Measurements from ENCODE around the gene BCAS1.

The BCAS1 gene

DNA sequence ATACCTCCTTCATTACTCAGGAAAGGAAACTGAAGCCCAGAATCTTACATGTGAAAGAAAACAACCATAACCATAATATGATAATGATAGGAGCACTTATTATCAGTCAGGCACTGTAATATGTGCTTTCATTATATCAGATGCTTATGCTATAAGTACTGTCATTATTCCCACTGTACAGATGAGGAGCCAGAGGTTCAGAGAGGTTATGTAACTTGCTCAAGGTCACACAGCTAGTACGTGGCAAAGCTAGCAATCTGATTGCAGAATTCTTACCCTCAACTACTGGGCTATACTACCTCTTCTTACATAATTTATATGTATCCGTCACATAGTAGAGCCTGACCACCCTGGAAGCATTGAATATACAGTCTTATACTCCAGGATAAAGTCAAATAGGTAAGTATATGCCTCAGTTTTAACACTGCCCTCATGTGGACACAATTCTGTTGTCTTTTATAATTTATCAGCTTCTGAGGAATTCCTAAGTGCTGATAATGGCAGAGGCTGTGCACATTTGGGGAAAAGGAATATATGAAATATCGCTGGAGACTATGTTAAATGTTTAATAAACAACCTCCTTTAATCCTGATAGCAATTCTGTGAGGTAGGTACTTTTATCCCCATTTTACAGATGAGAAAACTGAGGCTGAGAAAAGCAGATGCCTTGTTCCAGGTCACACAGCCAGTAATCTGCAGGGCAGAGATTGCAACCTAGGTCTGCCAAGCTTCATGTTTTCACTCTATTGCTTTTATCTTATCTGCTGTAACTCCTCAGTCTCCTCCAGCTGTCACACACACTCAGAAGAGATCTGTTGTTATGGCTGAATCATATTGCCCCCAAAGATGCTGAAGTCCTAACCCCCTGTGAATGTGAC, 13.4 kb downstream of the BCAS1 start:
- no peak for DNase-seq (ENCODE audit: extremely low read depth in 1 of 2, low read depth in 1 of 2)

DNA sequence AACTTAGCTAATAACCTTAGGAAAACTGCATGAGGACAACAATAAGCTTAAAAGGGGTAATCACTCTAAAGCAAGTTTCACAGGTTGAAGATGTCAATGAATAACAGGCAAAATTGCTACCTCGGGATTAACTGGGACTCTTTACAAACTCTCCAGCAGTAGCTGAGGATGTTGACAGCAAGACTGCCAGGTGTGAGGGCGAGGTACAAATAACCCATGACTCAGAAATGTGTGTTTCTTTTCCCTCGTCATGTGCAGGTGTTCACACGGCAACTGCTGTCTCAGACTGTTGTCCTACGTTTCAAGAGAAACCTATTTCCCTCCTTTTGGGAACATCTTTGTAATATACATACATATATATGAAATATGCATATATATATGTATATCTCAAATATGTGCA, 15.9 kb downstream of the BCAS1 start:
- no peak for DNase-seq (ENCODE audit: extremely low read depth in 1 of 2, low read depth in 1 of 2)

DNA sequence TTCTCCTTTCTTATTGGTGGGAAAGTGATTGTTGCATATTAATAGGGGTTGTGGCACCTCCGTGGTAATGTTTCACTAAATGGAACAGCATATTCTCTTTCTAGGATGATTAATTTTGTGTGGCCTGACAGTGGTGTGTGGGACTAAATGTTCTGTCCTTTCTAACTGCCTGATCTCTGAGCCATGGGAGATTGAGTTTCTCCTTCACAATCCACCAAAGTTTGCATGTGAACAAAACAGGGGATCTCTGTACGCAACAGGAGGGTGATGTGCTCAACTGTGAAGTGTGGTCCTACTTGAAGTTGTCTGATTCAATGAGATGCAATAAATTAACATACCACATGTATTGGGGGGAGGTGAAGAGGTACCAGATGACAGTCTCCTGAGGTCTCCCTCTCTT, 19.3 kb downstream of the BCAS1 start:
- DNase-seq (ENCODE audit: extremely low read depth in 1 of 2, low read depth in 1 of 2), result no peak

DNA sequence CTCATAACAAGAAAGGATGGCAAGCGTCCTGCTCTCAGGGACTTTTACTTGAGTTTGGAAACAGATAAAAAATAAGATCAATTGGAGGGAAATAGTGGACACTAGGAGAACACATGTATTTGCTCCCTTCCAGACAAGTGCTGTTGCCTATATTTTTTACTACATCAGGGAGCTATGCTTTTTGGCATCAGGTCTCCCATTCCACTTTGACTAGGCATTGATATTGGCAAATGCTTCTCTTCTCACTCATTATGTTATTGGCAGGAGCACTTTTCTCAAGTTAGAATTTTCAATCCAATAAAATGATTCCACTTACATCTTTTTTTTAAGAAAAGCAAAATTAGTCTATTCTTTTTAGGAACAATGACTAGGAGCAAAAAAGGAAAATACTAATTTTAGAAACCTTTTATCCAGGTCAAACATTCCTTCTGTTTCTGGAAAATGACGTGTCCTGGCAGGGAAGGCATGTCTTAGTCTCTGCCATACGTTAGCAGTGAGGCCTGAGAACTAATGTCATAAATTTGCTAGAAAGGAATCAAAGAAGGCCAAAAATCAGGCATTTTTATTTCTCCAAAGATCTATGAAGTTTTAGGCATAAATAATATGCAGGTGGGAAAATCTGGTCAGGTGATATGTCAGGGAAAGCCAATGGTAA, 21.4 kb downstream of the BCAS1 start:
- DNase-seq (ENCODE audit: extremely low read depth in 1 of 2, low read depth in 1 of 2), result no peak

DNA sequence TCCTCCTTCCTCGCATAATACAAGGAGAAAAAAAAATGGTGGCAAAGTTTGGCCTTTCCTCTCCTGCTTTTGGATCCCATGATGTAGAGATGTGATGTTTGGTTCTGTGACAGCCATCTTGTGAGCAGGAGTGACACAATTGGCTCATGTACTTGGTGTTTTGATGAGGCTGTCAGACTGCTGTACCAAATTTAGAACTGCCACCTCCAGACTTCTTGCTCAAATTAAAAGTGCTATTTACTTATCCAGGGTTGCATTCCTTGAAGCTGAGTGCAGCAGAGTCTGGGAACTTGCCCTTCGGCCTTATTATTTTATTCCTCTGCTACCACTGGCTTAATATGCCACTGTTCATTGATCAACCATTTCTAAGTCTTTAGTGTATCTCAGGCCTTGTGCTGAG, 21.9 kb downstream of the BCAS1 start:
- DNase-seq (ENCODE audit: extremely low read depth in 1 of 2, low read depth in 1 of 2), result no peak

DNA sequence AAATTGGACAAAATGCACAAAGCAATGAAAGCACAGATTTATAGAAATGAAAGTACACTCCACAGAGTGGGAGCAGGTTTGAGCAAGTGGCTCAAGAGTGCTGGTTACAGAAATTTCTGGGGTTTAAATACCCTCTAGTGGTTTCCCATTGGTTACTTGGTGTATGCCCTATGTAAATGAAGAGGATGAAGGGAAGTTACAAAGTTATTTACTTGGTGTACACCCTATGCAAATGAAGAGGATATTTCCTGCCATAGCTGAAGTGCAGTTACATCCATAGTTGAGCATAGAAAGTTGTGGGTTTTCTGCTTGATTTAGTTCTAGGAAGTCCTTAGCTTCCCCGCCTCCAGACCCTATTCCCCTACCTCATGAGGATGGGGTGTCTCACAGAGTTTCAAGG, 22.7 kb downstream of the BCAS1 start:
- DNase-seq (ENCODE audit: extremely low read depth in 1 of 2, low read depth in 1 of 2), result no peak

DNA sequence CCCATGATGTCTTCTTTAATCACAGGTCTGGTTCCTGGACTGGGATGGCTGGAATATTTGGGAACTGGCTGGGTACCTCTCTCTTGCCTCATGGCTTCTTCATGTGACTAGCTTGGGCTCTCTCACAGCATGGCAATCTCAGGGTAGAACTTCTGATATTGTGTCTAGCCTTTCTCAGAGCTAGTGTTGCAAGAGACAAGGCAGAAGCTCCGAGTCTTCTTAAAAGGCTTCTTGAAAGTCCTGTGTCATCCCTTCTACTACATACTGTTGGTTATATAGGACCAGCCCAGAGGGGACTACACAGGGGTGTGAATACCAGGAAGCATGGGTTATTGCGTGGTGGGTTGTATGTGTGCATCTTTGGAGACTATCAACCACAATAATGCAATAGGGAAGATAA, 23.3 kb downstream of the BCAS1 start:
- no peak for DNase-seq (ENCODE audit: extremely low read depth in 1 of 2, low read depth in 1 of 2)

DNA sequence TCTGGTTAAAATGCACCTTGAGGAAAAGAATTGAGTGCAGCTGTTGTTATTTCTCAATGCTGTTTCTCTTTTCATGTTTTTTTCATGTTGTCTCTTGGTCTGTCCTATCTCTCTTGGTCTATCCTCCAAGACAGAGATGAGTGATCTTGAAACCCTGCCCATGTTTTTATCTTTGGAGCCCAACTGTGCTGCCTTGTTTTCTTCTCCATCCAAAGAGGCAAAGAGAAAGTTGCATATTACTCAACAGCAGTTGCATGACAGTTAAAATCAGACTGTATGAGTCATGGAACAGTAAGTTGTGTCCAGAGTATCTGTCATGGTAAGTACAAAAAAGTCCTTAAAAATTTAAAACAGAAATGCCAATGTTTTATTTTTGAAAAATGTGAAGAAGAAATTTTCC, 26.2 kb downstream of the BCAS1 start:
- DNase-seq (ENCODE audit: extremely low read depth in 1 of 2, low read depth in 1 of 2), result no peak

DNA sequence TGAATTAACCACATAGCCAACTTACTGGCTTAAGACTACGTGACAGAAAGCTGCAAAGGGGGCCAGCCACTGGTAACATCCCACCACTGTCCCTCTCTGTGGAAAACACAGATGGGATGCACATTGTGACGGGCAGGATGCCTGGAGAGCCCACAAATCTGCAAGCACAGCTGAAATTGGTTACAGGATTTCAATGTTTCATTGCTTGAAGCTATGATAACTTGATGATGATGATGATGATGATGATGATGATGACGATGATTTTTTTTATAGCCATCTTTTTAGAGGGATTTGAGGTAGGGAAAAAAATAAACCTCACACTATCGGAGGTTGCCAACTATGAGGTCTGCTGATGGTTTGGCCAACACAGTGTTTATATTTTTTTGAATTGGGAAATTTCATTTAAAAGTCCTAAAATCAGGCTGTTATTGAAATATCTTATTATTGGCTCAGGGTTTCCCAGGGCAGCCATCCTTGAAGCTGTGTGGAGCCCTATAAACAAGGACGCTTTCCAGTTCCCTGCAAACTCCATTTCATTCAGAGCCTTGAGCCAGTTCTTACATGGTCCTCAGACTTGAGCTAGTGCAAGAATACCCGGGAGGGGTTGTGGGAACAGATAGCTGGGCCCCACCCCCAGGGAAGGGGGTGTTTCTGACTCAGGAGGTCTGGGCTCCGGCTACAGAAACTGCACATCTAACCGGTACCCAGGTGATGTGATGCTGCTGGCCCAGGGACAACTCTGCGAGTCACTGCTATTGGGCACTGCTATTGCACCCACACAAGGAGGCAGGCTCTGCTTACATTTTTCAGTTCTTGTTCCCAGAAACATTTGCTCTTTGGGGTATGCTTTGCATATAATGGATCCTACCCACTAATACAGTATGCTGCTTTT, 27.1 kb downstream of the BCAS1 start:
- DNase-seq (ENCODE audit: extremely low read depth in 1 of 2, low read depth in 1 of 2), result no peak

DNA sequence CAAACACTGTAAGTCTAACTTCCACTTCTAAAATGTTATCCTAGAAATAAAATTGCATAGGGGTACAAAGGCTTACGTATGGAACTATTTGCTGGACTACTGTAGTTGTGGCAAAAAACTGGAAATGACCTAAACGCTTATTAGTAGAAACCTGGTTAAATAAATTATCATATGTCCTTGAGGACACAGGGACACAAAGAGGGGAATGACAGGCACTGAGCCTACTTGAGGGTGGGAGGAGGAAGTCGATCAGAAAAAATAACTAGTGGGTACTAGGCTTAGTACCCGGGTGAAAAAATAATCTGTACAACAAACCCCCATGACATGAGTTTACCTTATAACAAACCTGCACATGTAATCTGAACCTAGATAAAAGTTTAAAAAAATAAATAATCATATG, 28.4 kb downstream of the BCAS1 start:
- no peak for DNase-seq (ENCODE audit: extremely low read depth in 1 of 2, low read depth in 1 of 2)

DNA sequence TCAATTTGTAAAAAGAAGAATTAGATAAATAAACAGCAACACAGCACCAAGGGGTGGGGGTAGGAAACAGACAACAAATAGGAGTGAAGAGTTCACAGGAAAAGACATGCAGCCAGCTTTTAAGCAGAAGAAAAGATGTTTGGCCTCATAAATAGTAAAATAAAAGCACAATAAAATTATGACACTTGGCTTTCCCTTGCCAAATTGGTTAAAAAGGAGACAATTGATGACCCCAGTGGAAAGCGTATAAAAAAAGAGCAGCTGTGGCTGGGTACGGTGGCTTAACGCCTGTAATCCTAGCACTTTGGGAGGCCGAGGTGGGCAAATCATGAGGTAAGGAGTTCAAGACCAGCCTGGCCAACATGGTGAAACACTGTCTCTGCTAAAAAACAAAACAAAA, 29.1 kb downstream of the BCAS1 start:
- DNase-seq (ENCODE audit: extremely low read depth in 1 of 2, low read depth in 1 of 2), result no peak

DNA sequence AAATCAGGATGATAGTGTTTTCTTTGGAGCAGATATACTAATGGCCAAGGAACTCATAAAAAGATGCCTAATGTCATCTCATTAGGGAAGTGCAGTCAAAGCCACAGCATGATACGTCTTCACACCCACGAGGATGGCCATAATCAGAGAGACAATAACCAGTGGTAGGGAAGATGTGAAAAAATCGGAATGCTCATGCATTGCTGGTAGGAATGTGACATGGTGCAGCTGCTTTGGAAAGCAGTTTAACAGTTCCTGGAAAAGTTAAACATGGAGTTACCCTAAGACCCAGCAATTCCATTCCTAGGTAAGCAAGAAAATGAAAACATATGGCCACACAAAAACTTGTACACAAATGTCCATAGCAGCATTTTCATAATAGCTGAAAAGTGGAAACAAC, 29.9 kb downstream of the BCAS1 start:
- DNase-seq (ENCODE audit: extremely low read depth in 1 of 2, low read depth in 1 of 2), result no peak

DNA sequence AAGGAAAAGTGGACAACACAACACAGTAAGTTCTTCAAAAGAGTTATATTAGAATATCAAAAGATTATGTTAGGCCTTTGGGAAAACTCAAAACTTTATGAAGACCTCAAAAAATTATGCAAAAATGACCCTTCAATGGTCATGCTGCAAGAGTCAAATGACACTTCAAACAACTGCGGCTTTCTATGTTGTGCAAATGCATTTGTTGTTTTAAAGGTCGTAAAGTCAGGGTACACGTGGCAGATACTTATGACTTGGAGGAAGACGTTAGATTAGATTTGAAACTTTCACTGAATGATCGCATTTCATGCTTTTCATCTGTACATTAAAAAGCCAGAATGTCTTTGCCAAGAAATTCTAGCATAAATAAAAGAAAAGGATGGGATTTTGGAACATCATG, 31.4 kb downstream of the BCAS1 start:
- no peak for DNase-seq (ENCODE audit: extremely low read depth in 1 of 2, low read depth in 1 of 2)

DNA sequence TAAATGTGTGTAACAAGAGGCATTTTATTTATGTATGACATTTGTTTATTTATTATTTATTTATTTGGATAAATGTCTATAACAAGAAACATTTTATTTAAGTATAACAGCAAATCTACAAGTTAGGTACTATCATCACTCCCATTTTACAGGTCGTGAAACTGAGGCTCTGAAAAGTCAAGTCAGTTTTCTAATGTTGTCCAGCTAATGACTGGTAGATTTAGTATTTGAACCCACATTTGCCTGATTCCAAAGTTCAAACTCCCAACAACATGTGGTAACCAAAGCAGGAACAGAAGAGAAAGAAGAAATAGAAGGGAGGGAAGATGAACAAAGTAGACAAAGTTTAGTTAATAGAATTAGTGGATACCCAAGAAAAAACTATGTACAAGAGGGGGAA, 32.9 kb downstream of the BCAS1 start:
- no peak for DNase-seq (ENCODE audit: extremely low read depth in 1 of 2, low read depth in 1 of 2)

DNA sequence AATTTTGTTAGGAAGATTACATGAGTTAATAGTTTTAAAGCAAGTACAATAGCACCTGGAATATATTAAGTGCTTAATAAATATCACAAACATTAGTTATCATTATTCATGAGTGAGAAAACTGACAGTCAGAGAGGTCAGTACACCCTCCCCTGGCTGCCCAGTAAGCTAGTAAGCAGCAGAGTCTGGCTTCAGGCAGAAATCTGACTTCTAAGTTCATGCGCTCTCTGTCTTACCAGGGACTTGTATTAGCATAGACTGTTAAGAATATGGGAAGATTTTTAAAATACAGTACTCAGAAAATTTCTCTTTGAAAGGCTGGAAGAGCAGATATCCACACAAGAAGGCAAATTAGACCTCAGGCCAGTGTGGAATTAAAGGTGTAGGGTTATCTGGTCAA, 40.8 kb downstream of the BCAS1 start:
- no peak for DNase-seq (ENCODE audit: extremely low read depth in 1 of 2, low read depth in 1 of 2)

DNA sequence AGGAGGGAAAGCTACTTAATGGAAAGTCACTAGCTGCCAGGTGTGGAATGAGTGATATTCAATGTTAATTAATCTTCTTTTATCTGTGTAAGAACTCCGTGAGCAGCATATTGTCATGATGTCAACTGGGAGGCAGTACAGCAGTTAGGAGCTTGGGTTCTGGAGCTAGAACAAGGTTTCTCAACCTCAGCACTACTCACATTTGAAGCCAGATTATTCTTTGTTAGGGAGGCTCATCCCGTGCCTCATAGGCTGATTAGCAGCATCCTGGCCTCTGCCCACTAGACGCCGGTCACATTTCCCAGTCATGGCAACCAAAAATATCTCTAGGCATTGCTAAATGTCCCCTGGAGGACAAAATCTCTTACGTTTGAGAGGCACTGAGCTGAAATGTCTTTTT, 41.2 kb downstream of the BCAS1 start:
- no peak for DNase-seq (ENCODE audit: extremely low read depth in 1 of 2, low read depth in 1 of 2)

DNA sequence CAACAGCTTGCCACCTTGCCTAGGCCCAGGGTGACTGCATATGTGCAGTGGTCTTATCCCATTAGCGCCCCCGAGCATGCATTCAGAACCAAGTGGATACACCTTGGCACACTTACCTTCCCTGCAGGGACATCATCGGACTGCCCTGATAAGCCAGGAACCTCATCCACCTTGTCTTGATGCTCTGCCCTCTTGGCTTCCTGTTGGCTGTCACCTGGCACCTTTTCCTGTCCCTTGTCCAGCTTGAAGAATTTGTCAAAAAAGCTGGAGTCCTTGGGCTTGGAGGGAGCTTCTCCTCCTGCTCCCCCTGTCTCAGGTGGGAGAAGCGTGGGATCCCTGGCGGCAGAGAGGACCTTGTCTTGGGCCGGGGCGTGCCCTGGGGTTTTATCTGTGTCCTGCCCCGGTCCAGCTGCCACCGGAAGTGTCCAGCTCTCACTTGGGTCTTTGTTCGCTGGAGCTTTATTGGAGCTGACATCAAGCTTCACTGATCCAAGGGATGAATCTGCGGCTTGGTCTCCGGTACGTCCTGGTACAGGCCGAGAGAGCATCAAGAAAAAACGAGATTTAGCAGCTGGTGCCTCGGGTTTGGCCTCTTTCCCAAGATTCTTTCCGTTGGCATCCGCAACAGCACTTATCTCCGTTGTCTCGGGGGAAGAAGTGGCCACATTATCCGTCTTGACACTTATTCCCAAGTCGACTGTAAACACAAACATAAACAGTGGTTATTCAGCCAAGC, 42.0 kb downstream of the BCAS1 start:
- DNase-seq (ENCODE audit: extremely low read depth in 1 of 2, low read depth in 1 of 2), result no peak

DNA sequence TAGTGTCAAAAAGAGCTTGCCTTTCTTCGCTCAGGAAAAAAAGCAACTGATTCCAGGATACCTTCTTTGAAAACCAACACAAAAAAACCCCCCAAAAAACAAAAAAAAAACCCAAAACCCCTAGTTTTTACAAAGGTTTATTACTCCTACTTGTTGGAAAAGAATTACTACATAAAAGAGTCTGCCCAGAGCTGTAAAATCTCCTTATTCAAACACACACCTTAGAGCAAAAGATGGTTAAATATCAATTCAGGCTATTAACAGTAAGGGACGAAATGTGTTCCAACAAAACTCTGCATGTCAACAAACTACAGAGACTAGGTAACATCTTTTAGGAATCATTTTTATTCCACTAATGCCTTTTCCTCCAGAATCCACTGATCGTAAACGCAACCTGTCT, 42.7 kb downstream of the BCAS1 start:
- no peak for DNase-seq (ENCODE audit: extremely low read depth in 1 of 2, low read depth in 1 of 2)

DNA sequence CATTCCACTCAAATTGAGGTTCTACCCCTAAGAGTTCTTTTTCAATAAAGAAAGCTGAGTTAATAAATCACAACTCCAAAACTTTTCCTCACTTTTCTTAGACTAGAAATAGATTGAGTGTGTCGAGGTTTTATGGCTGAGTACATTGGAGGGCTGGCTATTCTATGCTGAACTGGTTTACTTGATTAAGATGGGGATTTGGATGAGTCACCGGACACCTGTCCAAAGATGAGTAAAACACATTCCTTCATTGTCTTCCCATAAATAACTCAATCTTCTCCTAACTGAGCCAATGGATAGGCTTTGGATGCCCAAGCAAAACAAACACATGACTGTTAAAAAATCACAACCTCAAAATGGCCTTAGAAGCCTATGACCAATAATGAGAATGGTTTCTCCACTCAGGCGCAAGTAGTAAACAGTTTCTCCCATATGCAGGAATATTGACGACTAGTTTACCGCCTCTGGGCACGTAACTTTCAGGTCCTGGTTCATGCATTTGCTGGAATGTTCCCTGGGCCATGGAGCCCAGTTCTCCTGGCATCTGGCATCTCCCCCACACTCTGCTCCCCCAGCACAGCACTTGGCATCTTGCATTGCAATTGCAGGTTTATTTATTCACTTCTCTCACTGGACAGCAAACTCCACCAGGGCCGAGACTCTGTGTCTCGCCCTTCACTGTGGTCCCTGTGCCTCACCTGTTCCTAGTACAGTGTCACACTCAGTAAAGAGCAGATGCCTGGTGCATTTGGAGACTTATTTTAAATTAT, 43.9 kb downstream of the BCAS1 start:
- no peak for DNase-seq (ENCODE audit: extremely low read depth in 1 of 2, low read depth in 1 of 2)

DNA sequence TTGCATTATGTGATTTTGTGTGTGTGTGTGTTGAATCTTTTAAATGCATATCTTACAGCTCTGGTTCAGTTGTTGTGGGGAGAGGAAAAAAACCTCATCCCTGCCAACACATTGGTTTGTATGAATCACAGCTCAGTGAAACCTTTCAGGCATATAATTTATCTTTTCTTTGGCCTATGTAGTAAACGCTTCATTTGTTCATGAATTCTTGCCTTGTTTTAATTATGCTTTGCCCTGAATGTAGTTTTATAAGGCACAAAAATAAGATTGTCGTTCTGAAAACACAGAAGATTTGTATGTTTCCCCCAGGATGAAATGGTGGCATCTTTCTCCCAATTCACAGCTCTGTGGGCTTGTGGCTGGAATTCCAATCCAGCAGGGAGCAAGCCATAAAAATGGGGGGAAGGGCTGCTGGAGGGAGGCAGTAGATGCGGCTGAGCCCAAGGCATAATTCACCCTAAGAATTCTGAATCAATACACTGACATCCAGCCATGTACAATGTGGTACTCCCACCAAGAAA, 45.1 kb downstream of the BCAS1 start:
- no peak for DNase-seq (ENCODE audit: extremely low read depth in 1 of 2, low read depth in 1 of 2)

All from activated CD8-positive, alpha-beta memory T cell treated with anti-CD3 and anti-CD28 coated beads for 1 hour (primary cell).